A172 (cell line): ENCODE data around the gene CD274. TPM values are rescaled to one million over a fixed set of nuclear protein-coding genes. Genes with fewer than 3 reads are reported as not detected.

ENCODE experiments used
- DNase-seq: peaks from one replicate; pipeline ENCODE4 v3.0.0-alpha.2; 2015; ENCODE audit warnings: low spot score
- total RNA-seq: library from RNA; depleted of rRNA; stranded (reverse); fragments of >200 nt; shearing (Covaris generic); gene quantifications from 2 replicates; pipeline ENCODE4 v1.2.3, GENCODE V29; 2014

Gene CD274
- total RNA-seq, 1 experiment from 2014 or later, result 1.4 TPM

DNA sequence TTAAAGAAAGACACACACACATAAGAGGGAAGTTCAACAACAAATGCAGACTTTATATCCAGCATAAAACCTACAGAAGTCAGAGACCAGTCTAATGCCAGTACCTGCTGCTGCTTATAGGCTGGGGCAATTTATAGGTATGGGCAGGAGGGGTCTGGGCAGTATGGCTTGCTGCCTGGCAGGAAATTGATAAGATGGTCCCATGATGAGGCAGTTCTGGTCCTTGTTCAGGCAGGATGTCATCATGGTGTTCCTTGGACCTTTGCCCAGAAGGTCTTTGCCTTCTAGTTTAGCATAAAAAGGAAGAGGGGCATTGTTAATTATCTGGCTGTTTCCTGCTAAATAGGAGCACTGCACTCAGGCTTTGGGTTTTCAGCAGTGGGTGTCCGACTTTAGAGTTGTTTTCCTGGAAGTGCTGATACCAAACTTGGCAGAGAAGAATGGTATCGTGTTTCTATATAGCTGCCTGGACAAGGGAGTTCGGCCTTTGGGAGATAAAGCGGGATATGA, 49.6 kb downstream of the CD274 start:
- peak; percentile 48 for DNase-seq

DNA sequence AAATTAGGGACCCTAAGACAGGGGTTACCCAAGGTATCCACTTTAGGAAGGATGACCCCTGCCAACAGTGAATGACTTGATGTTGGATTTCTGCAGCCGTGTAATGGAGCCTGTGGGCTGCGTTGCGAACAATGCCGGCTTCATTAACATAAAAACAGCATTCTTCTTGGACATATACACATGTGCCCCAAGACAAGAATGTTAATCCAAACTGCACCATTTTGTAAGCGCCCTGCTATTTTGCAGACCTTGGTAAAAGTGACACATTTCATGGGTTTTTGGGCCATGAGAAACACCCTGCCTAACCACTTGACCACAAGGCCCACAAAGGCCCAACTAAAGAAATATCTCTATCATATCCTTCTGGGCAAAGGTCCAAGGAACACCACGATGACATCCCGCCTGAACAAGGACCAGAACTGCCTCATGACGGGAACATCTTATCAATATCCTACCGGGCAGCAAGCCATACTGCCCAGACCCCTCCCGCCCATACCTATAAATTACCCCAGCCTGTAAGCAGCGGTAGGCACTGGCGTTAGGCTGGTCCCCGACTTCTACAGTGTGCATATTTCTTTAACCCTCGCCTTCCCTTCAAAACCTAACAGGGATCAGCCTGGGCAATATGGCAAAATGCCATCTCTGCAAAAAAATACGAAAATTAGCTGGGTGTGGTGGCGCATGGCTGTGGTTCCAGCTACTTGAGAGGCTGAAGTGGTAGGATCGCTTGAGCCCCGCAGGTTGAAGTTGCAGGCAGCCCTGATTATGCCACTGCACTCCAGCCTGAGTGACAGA, 50.3 kb downstream of the CD274 start:
- DNase-seq, result peak; percentile 74

DNA sequence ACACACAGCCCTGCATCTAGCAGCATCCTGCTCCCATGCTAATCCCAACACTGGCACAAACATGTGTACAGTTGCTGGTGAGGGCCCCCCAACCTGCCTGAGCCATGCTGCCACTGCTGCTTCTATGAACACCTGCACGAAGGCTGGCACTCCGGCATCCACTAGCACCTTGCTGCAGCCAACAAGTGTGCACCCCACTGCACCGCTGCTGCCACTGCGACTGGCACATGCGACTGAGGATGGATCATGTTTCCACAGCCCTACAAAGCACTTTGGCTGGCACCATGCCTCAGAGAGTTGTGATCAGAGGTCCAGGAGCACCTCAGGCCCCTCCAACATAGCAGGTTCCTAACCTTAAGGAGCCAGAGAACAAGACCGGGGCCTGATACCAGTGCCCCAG, 52.2 kb downstream of the CD274 start:
- no peak for DNase-seq

DNA sequence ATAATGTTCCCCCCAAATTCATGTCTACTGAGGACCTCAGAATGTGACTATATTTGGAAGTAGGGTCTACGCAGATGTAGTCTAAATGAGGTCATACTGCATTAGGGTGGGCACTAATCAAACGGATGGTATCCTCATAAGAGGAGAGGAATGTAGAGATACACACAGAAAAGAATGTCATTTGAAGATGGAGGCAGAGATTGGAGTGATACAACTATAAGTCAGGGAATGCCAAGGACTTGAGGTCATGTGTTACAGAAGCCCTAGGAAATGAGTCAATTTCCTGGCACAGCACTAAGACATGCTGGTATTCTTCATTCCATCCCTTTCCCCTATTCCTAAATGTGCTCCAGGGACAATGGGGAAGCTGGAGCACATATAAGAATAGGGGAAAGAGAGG, 59.2 kb downstream of the CD274 start:
- peak; percentile 97 for DNase-seq

DNA sequence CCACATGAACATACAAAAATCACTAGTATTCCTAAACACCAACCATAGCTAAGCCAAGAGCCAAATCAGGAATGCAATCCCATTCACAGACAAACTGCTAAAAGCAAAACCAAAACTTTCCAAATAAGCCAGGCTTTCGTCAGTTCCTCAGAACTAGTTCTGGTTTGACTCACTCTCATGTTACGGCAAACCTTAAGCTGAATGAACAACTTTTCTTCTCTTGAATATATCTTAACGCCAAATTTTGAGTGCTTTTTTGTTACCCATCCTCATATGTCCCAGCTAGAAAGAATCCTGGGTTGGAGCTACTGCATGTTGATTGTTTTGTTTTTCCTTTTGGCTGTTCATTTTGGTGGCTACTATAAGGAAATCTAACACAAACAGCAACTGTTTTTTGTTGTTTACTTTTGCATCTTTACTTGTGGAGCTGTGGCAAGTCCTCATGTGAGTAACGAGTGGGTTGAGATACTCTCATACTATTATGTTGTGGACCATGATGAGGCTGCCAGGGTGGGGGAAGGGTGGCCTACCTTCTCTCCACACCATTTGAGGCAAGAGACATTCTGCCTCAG, 60.1 kb downstream of the CD274 start, which contains the start of gene PDCD1LG2:
Gene PDCD1LG2, plus strand, starts transcription at position 172 of the 572 bp plus-strand sequence. CDS start 12,016 bp downstream, outside the sequence.
- peak; percentile 63 for DNase-seq

DNA sequence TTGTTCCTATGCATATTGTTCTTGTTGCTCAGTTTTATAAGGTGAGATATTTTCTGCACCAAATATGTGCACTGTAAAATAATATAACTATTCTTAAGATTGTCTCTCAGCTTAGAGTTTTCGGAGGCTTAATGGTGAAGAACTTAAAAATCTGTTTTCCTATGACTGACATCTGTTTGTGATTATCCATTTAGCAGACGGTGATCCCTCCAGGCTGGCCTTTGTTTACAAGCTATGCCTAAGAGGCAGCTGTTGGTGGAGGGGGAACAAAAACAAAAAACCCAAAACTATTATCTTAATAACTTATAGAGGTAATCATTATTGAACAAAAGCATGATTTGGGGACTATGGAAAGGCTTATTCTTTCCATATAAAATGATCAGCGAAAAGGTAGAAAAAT, 60.6 kb downstream of the CD274 start:
- DNase-seq, result no peak

DNA sequence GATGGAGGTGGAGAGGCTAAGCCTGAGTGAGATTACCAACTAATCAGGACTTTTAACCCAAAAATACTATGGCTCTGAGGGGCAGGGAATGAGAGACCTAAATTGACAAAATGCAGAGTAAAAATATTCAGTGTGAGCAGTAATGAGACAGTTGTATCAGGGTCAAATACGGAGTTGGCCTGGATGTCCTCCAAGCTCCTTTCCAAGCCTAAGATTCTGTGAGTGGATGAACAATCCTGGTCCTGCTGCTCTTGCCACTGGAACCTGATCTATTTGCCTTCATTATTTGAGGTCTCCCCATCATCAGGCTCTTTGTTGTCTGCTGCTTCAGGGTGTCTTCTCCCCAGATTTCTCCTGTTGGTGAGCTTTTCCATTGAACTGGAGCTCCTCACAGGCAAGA, 61.1 kb downstream of the CD274 start:
- no peak for DNase-seq

DNA sequence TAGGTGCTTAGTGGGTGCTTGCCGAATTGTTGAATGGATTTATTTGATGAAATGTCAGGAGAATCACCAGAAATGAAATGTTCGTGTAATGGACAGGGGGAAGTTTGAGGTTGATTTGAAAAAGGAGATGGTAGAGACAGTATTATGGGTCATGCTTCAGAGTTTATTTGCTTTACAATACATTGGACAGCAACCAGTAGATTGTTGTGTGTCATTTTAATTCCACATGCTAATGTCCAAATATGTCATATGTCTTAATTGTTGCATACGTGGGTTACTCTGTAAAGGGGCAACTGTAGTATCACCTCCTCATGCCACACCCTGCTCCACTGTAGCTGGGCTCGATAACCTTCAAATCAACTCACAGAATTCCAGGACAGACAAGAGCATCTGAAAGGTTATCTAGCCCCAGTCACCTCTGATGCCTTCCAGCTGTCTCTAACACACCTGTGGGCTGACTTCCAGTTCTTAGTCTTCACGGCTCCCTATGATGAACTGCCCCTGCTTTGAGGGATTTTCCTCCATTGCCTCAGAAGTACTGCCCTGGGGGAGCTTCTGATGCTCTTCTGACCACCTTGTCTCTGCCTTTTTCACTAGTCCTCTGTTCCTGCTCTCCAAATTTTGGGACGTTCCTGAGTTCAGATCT, 61.7 kb downstream of the CD274 start:
- no peak for DNase-seq

DNA sequence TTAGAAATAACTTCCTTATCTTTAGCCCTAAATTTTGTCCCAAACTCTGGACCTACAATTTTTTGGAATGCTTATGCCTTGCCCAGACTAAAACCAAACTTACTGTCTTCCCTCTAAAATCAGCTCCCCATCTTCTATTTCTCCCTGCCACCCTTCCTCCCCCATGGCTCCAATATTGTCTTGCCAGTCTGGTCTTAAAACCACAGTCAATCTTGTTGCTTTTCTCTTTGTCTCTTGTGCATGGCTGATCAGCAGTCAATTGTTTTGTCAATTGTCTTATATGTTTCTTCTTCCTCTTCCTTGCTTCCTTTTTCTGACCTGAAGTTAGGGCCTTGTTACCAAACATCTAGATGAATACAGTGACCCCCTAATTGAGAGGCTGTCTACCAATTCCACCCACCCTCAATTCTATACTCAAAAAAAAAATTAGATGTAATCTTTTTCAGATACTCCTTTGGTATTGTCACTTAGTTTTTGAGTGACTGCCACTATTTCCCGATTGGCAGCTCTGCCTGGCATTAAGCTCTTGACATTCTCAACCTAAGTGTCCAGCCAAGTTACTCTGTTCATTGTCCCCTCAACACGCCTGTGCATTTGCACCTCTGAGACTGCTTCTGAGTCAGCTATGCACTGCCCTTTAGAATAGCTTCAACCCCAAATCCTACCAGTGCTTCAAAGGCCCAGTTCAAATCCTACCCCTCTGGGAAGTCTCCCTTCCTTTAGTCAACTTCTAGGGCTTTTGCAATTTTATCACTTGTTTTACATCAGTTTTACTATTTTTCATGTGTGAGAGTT, 62.5 kb downstream of the CD274 start:
- no peak for DNase-seq

DNA sequence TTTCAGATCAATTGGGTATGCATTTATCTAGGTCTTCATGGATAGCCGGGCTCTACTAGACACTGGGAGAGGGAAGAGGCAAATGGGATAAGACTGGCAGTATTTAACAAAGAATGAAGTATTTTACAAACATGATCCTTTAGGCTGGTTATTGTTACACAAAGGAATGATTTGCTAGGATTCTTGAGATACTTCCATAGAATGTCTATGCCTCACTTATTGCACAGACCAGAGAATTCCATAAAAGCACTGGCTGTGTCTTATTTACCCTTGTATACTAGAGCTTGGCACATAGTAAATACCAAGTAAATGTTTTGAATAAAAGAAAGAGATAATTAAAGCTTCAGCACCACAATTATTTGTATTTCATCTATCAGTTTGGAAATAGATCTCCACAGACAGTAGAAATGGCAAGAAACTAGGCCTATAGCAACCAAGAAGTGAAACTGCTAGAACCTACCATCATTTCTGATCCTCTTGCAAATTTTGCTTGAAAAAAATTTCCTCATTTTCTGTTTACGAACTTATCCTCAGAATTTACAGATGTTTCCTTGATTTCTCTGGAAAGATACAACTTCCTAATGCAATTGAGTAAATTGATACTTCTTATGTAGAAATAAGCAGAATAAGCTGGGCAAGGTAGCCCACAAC, 63.7 kb downstream of the CD274 start:
- no peak for DNase-seq

DNA sequence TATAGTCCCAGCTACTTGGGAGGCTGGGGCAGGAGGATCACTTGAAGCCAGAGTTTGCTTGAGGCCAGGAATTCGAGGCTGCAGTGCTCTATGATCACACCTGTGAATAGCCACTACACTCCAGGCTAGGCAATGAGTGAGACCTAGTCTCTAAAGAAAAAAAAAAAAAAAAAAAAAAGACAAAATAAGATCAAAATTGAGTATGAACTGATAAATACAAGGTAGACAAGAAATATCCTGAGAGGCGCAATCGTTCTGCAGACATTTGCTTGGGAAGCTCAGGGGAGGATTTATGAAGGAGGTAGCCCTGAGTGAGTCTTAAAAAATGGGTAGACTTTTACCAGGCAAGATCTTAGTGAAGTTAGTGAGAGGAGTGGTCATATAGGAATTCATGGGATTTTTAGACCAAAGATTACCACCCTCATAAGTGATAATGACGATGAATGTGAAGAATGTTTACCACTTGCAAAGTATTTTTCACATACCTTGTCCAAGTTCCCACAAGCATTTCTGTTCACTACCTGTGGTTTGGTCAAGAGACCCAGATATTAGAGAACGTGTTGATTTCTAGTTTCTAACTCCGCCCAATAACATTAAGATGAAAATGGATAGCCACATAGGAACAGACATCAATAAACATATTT, 64.4 kb downstream of the CD274 start:
- peak; percentile 52 for DNase-seq

DNA sequence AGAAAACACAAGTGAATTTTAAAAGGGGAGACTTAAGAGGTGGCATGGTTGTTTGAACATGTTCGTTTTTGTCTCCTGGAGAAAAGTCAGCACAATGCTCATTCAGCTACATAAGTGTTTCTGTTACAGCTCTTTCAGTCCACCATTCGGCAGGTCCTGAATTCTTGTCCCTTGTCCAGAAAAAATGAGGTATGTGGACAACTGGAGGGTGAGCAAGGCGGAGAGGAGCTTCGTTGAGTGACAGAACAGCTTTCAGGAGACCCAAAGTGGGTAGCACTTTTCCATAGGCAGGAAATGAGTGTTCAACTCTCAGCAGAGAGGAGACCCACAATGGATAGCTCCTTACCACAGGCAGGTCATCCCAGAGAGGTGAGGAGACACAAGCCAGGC, 64.9 kb downstream of the CD274 start:
- peak; percentile 47 for DNase-seq

DNA sequence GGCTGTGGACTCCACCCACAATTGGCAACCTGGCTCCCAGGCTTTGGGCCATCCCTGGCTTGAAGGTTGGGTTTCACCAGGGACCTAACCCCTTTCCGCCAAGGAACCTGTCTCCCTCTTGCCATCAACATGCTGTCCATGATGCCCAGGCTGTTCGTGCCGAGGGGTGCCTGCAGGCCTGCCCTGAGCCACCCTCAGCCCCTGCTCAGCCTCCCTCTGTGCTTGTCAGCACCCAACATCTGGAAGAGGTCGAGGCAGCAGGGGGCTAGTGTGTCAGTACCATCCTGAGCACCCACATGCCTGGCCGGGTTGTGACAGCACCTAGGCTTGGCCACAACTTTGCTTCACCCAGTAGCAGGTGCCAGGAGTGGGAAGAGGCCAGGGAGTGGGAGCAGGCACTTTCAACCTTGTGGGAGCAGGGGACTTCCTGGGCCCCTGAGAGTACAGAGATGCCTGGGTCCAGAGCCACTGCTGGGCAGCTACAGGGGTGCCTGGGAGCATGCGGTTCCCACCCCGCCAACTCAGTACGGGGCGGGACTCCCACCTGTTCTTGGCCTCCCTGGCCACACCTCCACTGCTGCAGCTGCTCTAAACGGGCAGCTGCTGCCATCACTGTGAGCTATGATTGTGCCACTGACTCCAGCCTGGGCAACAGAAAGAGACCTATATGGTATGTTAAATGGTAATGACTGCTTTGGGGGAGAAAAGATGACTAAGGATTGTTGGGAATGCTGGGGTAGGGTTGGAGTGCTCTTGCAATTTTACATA, 66.3 kb downstream of the CD274 start:
- no peak for DNase-seq

DNA sequence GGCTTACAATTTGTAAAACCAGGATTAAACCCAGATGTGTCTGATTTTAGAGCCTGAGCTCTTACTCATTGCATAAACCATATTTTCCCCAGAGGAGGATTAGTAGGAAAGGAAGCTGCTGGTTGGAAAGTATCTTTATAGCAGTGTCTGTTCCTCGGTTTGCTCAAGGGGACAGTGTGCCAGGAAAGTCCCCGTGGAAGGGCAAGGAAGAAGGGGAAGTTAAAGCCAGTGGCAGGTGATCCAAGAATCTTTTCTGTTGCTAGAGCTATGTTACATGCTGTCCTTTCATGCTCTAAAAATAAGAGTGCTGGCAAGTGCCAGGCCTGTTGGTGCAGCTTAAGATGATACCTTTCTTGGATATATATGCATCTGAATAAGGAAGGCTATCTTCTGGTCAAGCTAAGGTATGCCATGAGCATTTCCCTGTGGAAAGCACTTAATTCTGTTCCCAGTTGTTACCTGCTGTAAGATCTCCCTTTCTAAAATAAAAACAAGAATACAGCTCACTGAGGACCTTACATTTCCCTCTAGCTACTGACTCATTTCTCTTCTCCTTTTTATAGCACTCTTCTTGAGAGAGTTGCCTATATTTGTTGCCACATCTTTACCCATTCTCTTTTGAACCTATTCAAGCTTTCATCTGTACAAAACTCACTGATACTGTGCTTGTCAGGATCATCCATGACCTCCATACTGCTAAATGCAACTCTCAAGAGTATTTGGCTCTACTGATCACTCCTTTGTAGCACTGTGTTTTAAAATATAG, 68.0 kb downstream of the CD274 start:
- DNase-seq, result no peak

DNA sequence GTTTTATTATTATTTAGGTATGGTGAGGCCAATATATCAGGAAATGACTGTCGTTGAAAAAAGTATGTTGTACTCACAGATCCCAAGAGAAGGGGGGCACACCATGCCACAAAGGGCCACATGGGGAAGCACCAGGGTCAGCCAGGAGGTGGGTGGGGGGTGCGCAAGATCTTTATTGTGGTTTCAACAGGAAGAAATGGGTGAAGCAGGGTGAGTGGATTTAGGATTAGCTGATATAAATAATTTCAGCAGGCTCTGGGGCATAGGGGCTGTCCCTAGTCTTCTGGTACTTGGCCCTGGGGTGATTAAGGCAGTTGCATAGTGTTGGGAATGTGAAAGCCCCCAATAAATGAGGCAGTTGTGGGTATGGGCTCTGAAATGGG, 68.6 kb downstream of the CD274 start:
- DNase-seq, result no peak
